H1 (cell line): Measurements from ENCODE around the gene ARID3B. TPM values are rescaled to one million over a fixed set of nuclear protein-coding genes. Genes with fewer than 3 reads are reported as not detected.

ENCODE experiments used
- CTCF ChIA-PET: fragments of 300-600 bp; sonication (Branson Sonifier 250); formaldehyde crosslinking; loops from one replicate; lab custom pipeline; 2021; ENCODE audit not compliant: partially characterized antibody; lab: Charles Lee
- POLR2A ChIA-PET: fragments of 300-600 bp; sonication (Branson Sonifier 250); formaldehyde crosslinking; loops from one replicate; lab custom pipeline; 2021; ENCODE audit warnings: inconsistent platforms; ENCODE audit not compliant: partially characterized antibody; lab: Charles Lee
- DNase-seq, 2 experiments: peaks; one replicate each; pipeline versions ENCODE4 v3.0.0 to v3.0.0-alpha.2; 2010 to 2022; ENCODE audit warnings: low spot score in 2 of 2, low read depth in 1 of 2, mixed read lengths in 1 of 2
- FAIRE-seq: peaks from 2 replicates; lab custom pipeline; 2011; peaks lifted over from hg19 to GRCh38; lab: Jason Lieb, UNC
- H2AFZ ChIP-seq: 2 replicates; pipeline ENCODE4 v1.8.1; 2012; ENCODE audit warnings: low read length, inconsistent platforms
- H2AK5ac ChIP-seq: 2 replicates; pipeline ENCODE4 v1.6.1; 2013; ENCODE audit warnings: low read depth, low read length
- H2BK120ac ChIP-seq: replicated peaks from 2 replicates; pipeline ENCODE3; 2013; ENCODE audit warnings: low read depth, low read length, inconsistent platforms
- H2BK12ac ChIP-seq: 2 replicates; pipeline ENCODE4 v1.6.1; 2013; ENCODE audit warnings: low read depth, low read length
- H2BK15ac ChIP-seq: 2 replicates; pipeline ENCODE4 v1.6.1; 2013; ENCODE audit warnings: low read length
- H2BK20ac ChIP-seq: 2 replicates; pipeline ENCODE4 v1.6.1; 2013; ENCODE audit warnings: low read length
- H2BK5ac ChIP-seq: 2 replicates; pipeline ENCODE4 v1.6.1; 2013; ENCODE audit warnings: low read depth, low read length
- H3K14ac ChIP-seq: 2 replicates; pipeline ENCODE4 v1.6.1; 2013; ENCODE audit warnings: inconsistent platforms; ENCODE audit not compliant: insufficient read length
- H3K18ac ChIP-seq: 2 replicates; pipeline ENCODE4 v1.6.1; 2013; ENCODE audit warnings: low read length; ENCODE audit errors: extremely low read depth
- H3K23ac ChIP-seq: 2 replicates; pipeline ENCODE4 v1.6.1; 2013; ENCODE audit warnings: inconsistent platforms; ENCODE audit not compliant: insufficient read length
- H3K23me2 ChIP-seq: 2 replicates; pipeline ENCODE4 v1.6.1; 2013; ENCODE audit warnings: low read depth, low read length
- H3K27ac ChIP-seq: 2 replicates; pipeline ENCODE4 v1.6.1; 2011; ENCODE audit warnings: low read depth, low read length, inconsistent platforms
- H3K27me3 ChIP-seq, 4 experiments: replicated peaks in 1 of 4; 1 replicate in 1 of 4; 2 replicates in 3 of 4; pipeline versions ENCODE4 v1.6.1 to v1.8.1; 2011 to 2013; ENCODE audit warnings: low read length in 3 of 4, mild to moderate bottlenecking in 3 of 4, inconsistent platforms in 2 of 4, mixed read lengths in 2 of 4, moderate library complexity in 1 of 4; ENCODE audit not compliant: control insufficient read depth in 3 of 4, insufficient read depth in 3 of 4; ENCODE audit errors: extremely low read depth in 1 of 4
- H3K36me3 ChIP-seq, 4 experiments: 2 replicates each; pipeline versions ENCODE4 v1.6.1 to v1.8.1; 2011 to 2013; ENCODE audit warnings: mild to moderate bottlenecking in 4 of 4, low read length in 3 of 4, moderate library complexity in 2 of 4, control low read depth in 1 of 4, inconsistent platforms in 1 of 4; ENCODE audit not compliant: insufficient read depth in 4 of 4, control insufficient read depth in 2 of 4
- H3K4ac ChIP-seq: replicated peaks from 2 replicates; pipeline ENCODE3; 2013; ENCODE audit warnings: low read length, low read depth, mixed read lengths, inconsistent platforms; ENCODE audit not compliant: insufficient read length
- H3K4me1 ChIP-seq, 4 experiments: replicated peaks in 1 of 4; 1 replicate in 1 of 4; 2 replicates in 3 of 4; pipeline versions ENCODE4 v1.6.1 to v1.8.1; 2011 to 2013; ENCODE audit warnings: low read length in 3 of 4, inconsistent platforms in 2 of 4, mixed read lengths in 1 of 4; ENCODE audit not compliant: insufficient read depth in 4 of 4, control insufficient read depth in 3 of 4
- H3K4me2 ChIP-seq, 2 experiments: 2 replicates each; pipeline versions ENCODE4 v1.6.1 to v1.8.1; 2011 to 2013; ENCODE audit warnings: low read depth in 2 of 2, low read length in 2 of 2, control low read depth in 1 of 2, inconsistent platforms in 1 of 2, mild to moderate bottlenecking in 1 of 2; ENCODE audit not compliant: insufficient read depth in 1 of 2
- H3K4me3 ChIP-seq, 4 experiments: fragments of 200-600, 300-600 bp in 1 of 4; sonication (generic), shearing (Covaris generic), sonication (Bioruptor Twin) in 1 of 4; 2 replicates each; pipeline versions ENCODE4 v1.5.1 to v1.8.1; 2011 to 2016; ENCODE audit warnings: low read length in 4 of 4, low read depth in 3 of 4, control low read depth in 2 of 4, inconsistent platforms in 2 of 4, mild to moderate bottlenecking in 2 of 4, mixed read lengths in 1 of 4, moderate library complexity in 1 of 4; ENCODE audit not compliant: insufficient read depth in 2 of 4; ENCODE audit errors: extremely low read depth in 1 of 4
- H3K56ac ChIP-seq: replicated peaks from 2 replicates; pipeline ENCODE3; 2013; ENCODE audit warnings: low read depth, mild to moderate bottlenecking, mixed read lengths, low read length, inconsistent platforms; ENCODE audit not compliant: insufficient read length
- H3K79me1 ChIP-seq: 2 replicates; pipeline ENCODE4 v1.6.1; 2013; ENCODE audit warnings: low read depth, low read length, control low read depth
- H3K79me2 ChIP-seq, 2 experiments: 2 replicates each; pipeline versions ENCODE4 v1.6.1 to v1.8.1; 2012 to 2013; ENCODE audit warnings: low read length in 2 of 2, mild to moderate bottlenecking in 2 of 2, inconsistent platforms in 1 of 2; ENCODE audit not compliant: insufficient read depth in 2 of 2, control insufficient read depth in 1 of 2
- H3K9ac ChIP-seq, 4 experiments: replicated peaks in 1 of 4; 1 replicate in 1 of 4; 2 replicates in 3 of 4; pipeline versions ENCODE4 v1.6.1 to v1.8.1; 2011 to 2013; ENCODE audit warnings: low read depth in 3 of 4, low read length in 3 of 4, control low read depth in 2 of 4, mild to moderate bottlenecking in 2 of 4, moderate library complexity in 2 of 4, inconsistent platforms in 1 of 4; ENCODE audit errors: extremely low read depth in 1 of 4
- H3K9me3 ChIP-seq, 2 experiments: 2 replicates each; pipeline versions ENCODE4 v1.6.1 to v1.8.1; 2012 to 2013; ENCODE audit warnings: mild to moderate bottlenecking in 2 of 2, moderate library complexity in 2 of 2, control low read depth in 1 of 2, inconsistent platforms in 1 of 2, low read depth in 1 of 2, low read length in 1 of 2, mixed read lengths in 1 of 2; ENCODE audit not compliant: insufficient read depth in 2 of 2
- H4K20me1 ChIP-seq, 2 experiments: replicated peaks in 1 of 2; 2 replicates each; pipeline versions ENCODE3 to v1.8.1; 2011 to 2013; ENCODE audit warnings: inconsistent platforms in 2 of 2, low read length in 2 of 2, mild to moderate bottlenecking in 1 of 2; ENCODE audit not compliant: insufficient read depth in 2 of 2, control insufficient read depth in 1 of 2
- H4K5ac ChIP-seq: 2 replicates; pipeline ENCODE4 v1.6.1; 2013; ENCODE audit warnings: low read length, low read depth, mixed read lengths, inconsistent platforms; ENCODE audit not compliant: insufficient read length
- H4K8ac ChIP-seq: 2 replicates; pipeline ENCODE4 v1.8.0; 2013; ENCODE audit warnings: mild to moderate bottlenecking, moderate library complexity, low read length, inconsistent platforms; ENCODE audit not compliant: insufficient read depth; ENCODE audit errors: extremely low read depth
- H4K91ac ChIP-seq: replicated peaks from 2 replicates; pipeline ENCODE3; 2013; ENCODE audit warnings: low read length, mixed read lengths, inconsistent platforms; ENCODE audit not compliant: insufficient read length
- CBX8 ChIP-seq: fragments of 300-800, 300-1000 bp; sonication (generic); IDR thresholded peaks from 2 replicates; pipeline ENCODE4 v1.7.1; 2016; ENCODE audit warnings: low read depth, low read length, borderline replicate concordance
- CTBP2 ChIP-seq: IDR thresholded peaks from 2 replicates; pipeline ENCODE4 v1.7.0; 2011; ENCODE audit warnings: borderline replicate concordance, mild to moderate bottlenecking, moderate library complexity, mixed read lengths, low read length; ENCODE audit not compliant: insufficient read depth, insufficient read length
- RAD21 ChIP-seq, 2 experiments: IDR thresholded peaks in 1 of 2; conservative IDR thresholded peaks in 1 of 2; 2 replicates each; pipeline ENCODE4 v1.6.1; 2011; ENCODE audit warnings: low read depth in 2 of 2, low read length in 2 of 2, improper control_type of control experiment in 1 of 2, inconsistent platforms in 1 of 2, mild to moderate bottlenecking in 1 of 2, moderate library complexity in 1 of 2
- SP4 ChIP-seq: IDR thresholded peaks from 2 replicates; pipeline ENCODE4 v1.6.1; 2012; ENCODE audit warnings: low read length, inconsistent platforms
- SRF ChIP-seq: IDR thresholded peaks from 2 replicates; pipeline ENCODE4 v1.6.1; 2011; ENCODE audit warnings: mild to moderate bottlenecking, low read depth, low read length, moderate library complexity
- WGBS, 2 experiments: shearing (Covaris generic) in 1 of 2; methylation state at CpG; one replicate each; pipeline versions ENCODE4 v1.1.6 to v1.1.7; 2013 to 2015; ENCODE audit warnings: low lambda C conversion rate in 2 of 2, mixed read lengths in 2 of 2, inconsistent platforms in 1 of 2, low coverage in 1 of 2, missing lambda C conversion rate in 1 of 2; ENCODE audit not compliant: insufficient replicate concordance in 2 of 2, insufficient coverage in 1 of 2, insufficient read length in 1 of 2; ENCODE audit errors: extremely low coverage in 1 of 2, missing lambda C conversion rate in 1 of 2; 5-methylcytosine and 5-hydroxymethylcytosine counted together
- long read RNA-seq, 2 experiments: library from RNA in 1 of 2; library from capped mRNA in 1 of 2; stranded (forward); transcript quantifications; one replicate each; pipeline ENCODE4 v2.0.0, GENCODE V29; 2021; ENCODE audit warnings: inconsistent platforms in 1 of 2
- polyA minus RNA-seq, 3 experiments: library from RNA; depleted of rRNA, polyadenylated mRNA; stranded (reverse); fragments of >200 nt; gene quantifications; 1 replicate in 2 of 3; 2 replicates in 1 of 3; pipeline ENCODE4 v1.2.3, GENCODE V29; 2011
- polyA plus RNA-seq, 7 experiments: library from polyadenylated mRNA; depleted of rRNA in 3 of 7; stranded (reverse) in 5 of 7; unstranded in 2 of 7; fragments of >200 nt in 5 of 7; fragments of 200-250 nt in 2 of 7; gene quantifications; 1 replicate in 5 of 7; 2 replicates in 1 of 7; 4 replicates in 1 of 7; pipeline versions ENCODE4 v1.2.1 to v1.2.3, GENCODE V29; 2011 to 2013; ENCODE audit warnings: missing spikeins in 2 of 7, mixed read lengths in 2 of 7
- total RNA-seq: library from RNA; stranded (reverse); fragmentation: NEBNext Ultra II Directional; extraction: Animal tissue kit (Norgen Biotek cat#: 25700); gene quantifications from 2 replicates; pipeline ENCODE4 v1.2.1, GENCODE V29; 2021

Gene ARID3B, protein sequence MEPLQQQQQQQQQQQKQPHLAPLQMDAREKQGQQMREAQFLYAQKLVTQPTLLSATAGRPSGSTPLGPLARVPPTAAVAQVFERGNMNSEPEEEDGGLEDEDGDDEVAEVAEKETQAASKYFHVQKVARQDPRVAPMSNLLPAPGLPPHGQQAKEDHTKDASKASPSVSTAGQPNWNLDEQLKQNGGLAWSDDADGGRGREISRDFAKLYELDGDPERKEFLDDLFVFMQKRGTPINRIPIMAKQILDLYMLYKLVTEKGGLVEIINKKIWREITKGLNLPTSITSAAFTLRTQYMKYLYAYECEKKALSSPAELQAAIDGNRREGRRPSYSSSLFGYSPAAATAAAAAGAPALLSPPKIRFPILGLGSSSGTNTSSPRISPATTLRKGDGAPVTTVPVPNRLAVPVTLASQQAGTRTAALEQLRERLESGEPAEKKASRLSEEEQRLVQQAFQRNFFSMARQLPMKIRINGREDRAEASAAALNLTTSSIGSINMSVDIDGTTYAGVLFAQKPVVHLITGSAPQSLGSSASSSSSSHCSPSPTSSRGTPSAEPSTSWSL
- total RNA-seq, result 115 and 118 TPM in 2 replicates
- 81.0 and 102 TPM in 2 replicates for polyA plus RNA-seq (2011; rRNA removed)
- polyA plus RNA-seq (2011; cell fraction: cytosol; rRNA removed), result 72.8 TPM
- polyA plus RNA-seq (2011; cell fraction: nucleus; rRNA removed), result 106 TPM
- 76.9 to 100 TPM (median 95.5 TPM) in 4 replicates for polyA plus RNA-seq (2012, experiment 1 of 2)
- polyA plus RNA-seq (2012, experiment 2 of 2), result 74.6 TPM
- 73.7 TPM for polyA plus RNA-seq (2013, experiment 1 of 2)
- 74.8 TPM for polyA plus RNA-seq (2013, experiment 2 of 2)
- 70.8 and 83.0 TPM in 2 replicates for polyA minus RNA-seq (2011; rRNA and poly(A)+ RNA removed)
- polyA minus RNA-seq (2011; cell fraction: cytosol; rRNA and poly(A)+ RNA removed), result 63.8 TPM
- polyA minus RNA-seq (2011; cell fraction: nucleus; rRNA and poly(A)+ RNA removed), result 57.6 TPM
- long read RNA-seq, experiment 1, full-length matches to known transcripts, result 7 of 91 reads
- long read RNA-seq, experiment 1, partial matches to known transcripts, result 60 of 91 reads
- long read RNA-seq, experiment 1, other reads (novel, unspliced or antisense), result 24 of 91 reads
- long read RNA-seq, experiment 2, full-length matches to known transcripts, result 1 of 7 reads
- long read RNA-seq, experiment 2, partial matches to known transcripts, result 5 of 7 reads
- long read RNA-seq, experiment 2, other reads (novel, unspliced or antisense), result 1 of 7 reads

- no peaks in the 10 kb centered on the region for H3K9me3 ChIP-seq
- peak within 1 kb of the TSS; percentile 65 for H3K27ac ChIP-seq
- peak within 1 kb of the TSS; percentile 92 for H4K5ac ChIP-seq
- H2BK12ac ChIP-seq, result peak within 1 kb of the TSS; percentile 13; the same call in 1 of the 2 replicates
- CTCF ChIA-PET, result interaction anchor here (0.8 to 2.1 kb wide), 5 partner anchors 8 to 159 kb away, joined by 3 to 7 read pairs (median 4); no protein-coding TSS in a partner anchor
- DNase-seq (peak; percentile 88 to 96), FAIRE-seq (peak; percentile 52)
- POLR2A ChIA-PET, result interaction anchor here (0.6 to 3.4 kb wide), 23 partner anchors 11 to 335 kb away, joined by 3 to 58 read pairs (median 4); partner anchors contain the start of genes CLK3 and UBL7
- H3K9ac ChIP-seq, result peak within 1 kb of the TSS; percentile 68 to 94 (median 84)
- no peak within 1 kb of the TSS for H2BK120ac ChIP-seq
- H3K4ac ChIP-seq, result peak within 1 kb of the TSS; percentile 87
- no peak within 1 kb of the TSS for H3K23ac ChIP-seq
- H2BK20ac ChIP-seq, result no peak within 1 kb of the TSS; the same call in 1 of the 2 replicates
- H4K8ac ChIP-seq, result peak within 1 kb of the TSS; percentile 90; the same call in 1 of the 2 replicates
- H2AFZ ChIP-seq, result no peak within 1 kb of the TSS
- 1% methylated on average over 39 of the region's 73 CpGs; no CpG with 5 or more reads in 1 of the 2 experiments for WGBS, 2 experiments
- H2AK5ac ChIP-seq, result no peak within 1 kb of the TSS
- H3K36me3 ChIP-seq, result peaks cover 2 to 19% (median 15%) of the 10 kb centered on the region in 4 experiments; a peak in 7 of 8 replicates
- peaks cover 10 to 19% of the 10 kb centered on the region in 2 experiments for H4K20me1 ChIP-seq
- H4K91ac ChIP-seq, result peak within 1 kb of the TSS; percentile 80
- H3K4me1 ChIP-seq, result peaks cover 2 to 9% (median 4%) of the 10 kb centered on the region in 4 experiments; a peak in 5 of 7 replicates
- H2BK5ac ChIP-seq, result peak within 1 kb of the TSS; percentile 83
- H3K14ac ChIP-seq, result no peak within 1 kb of the TSS
- peak within 1 kb of the TSS; percentile 92 to 100 (median 95) for H3K4me3 ChIP-seq
- H3K23me2 ChIP-seq, result peaks cover 16% of the 10 kb centered on the region
- H3K79me1 ChIP-seq, result no peaks in the 10 kb centered on the region
- peak within 1 kb of the TSS; percentile 88 to 95 for H3K4me2 ChIP-seq
- H3K18ac ChIP-seq, result peak within 1 kb of the TSS; percentile 89
- H3K27me3 ChIP-seq, result no peaks in the 10 kb centered on the region
- H3K79me2 ChIP-seq, result peaks cover 22 to 55% of the 10 kb centered on the region in 2 experiments
- H3K56ac ChIP-seq, result peak within 1 kb of the TSS; percentile 88
- H2BK15ac ChIP-seq, result no peak within 1 kb of the TSS
- no peak for TF ChIP-seq SP4
- TF ChIP-seq CBX8, result no peak
- no peak for TF ChIP-seq RAD21 (IDR thresholded peaks at IDR 0.05 in 1 of 2, conservative IDR thresholded peaks at IDR 0.05 in 1 of 2; ENCODE audit: low read depth in 2 of 2, low read length in 2 of 2)
- no peak for TF ChIP-seq CTBP2
- TF ChIP-seq SRF, result no peak
Observed at GRCh38 chr15:74540761-74541493, at the start of gene ARID3B. ARID3B (plus strand) TSS chr15:74541220; CDS start chr15:74543937, 2,717 bp downstream.
